ENCODE measurements around the gene ITGA2B.
"Not testable (repeated sequence)": the region's sequence is repeated elsewhere in the genome, so short reads cannot be mapped to it uniquely, and the experiment has no call there.

Gene ITGA2B

GRCh38 chr17:44352828-44353671 lies 36.4 kb downstream of the ITGA2B start:
- no peak for DNase-seq

GRCh38 chr17:44351961-44352827 lies 37.3 kb downstream of the ITGA2B start:
- DNase-seq: no peak

- DNase-seq: no peak
These were observed 38.0 kb downstream of the ITGA2B start for GRCh38 chr17:44351464-44351863.

GRCh38 chr17:44350733-44351226 lies 38.7 kb downstream of the ITGA2B start:
- peak in 49 of 58 donors; percentile 14 to 82 (median 44) for DNase-seq

GRCh38 chr17:44349553-44350070 lies 39.8 kb downstream of the ITGA2B start:
- DNase-seq: no peak

GRCh38 chr17:44348988-44349364 lies 40.5 kb downstream of the ITGA2B start:
- DNase-seq: no peak

GRCh38 chr17:44348234-44348987 lies 41.0 kb downstream of the ITGA2B start:
- DNase-seq: peak in 25 of 58 donors; percentile 8 to 63 (median 30)

- DNase-seq: not testable (repeated sequence)
These were observed 42.0 kb downstream of the ITGA2B start for GRCh38 chr17:44347206-44348055.

GRCh38 chr17:44346064-44346844 lies 43.2 kb downstream of the ITGA2B start:
- no peak for DNase-seq

- peak in 53 of 58 donors; percentile 28 to 81 (median 52) for DNase-seq
These were observed 43.9 kb downstream of the ITGA2B start for GRCh38 chr17:44345454-44346026.

- DNase-seq: peak; percentile 74 to 99 (median 95)
These were observed 44.5 kb downstream of the ITGA2B start, which contains the start of gene GRN for GRCh38 chr17:44344939-44345453. TSS of gene GRN (plus strand) at chr17:44345302. CDS start at chr17:44349165, 3,863 bp downstream.

- DNase-seq: no peak
These were observed 45.8 kb downstream of the ITGA2B start for GRCh38 chr17:44343510-44344209.

GRCh38 chr17:44340553-44340952 lies 48.9 kb downstream of the ITGA2B start:
- DNase-seq: not testable (repeated sequence)

GRCh38 chr17:44338702-44339101 lies 50.7 kb downstream of the ITGA2B start:
- DNase-seq: no peak

- DNase-seq: no peak
These were observed 53.5 kb downstream of the ITGA2B start for GRCh38 chr17:44335968-44336367.

- no peak for DNase-seq
These were observed 53.9 kb downstream of the ITGA2B start for GRCh38 chr17:44335564-44335963.

- no peak for DNase-seq
These were observed 54.7 kb downstream of the ITGA2B start for GRCh38 chr17:44334727-44335126.

- DNase-seq: no peak
These were observed 55.1 kb downstream of the ITGA2B start for GRCh38 chr17:44334315-44334714.

Data from anterior cingulate cortex (tissue), 58 donors.